Measurements from ENCODE around the gene YAP1.

Gene YAP1

GRCh38 chr11:102188488-102188887 lies 78.2 kb downstream of the YAP1 start:
- no CpG with 5 or more reads among the region's 5 CpGs for WGBS (ENCODE audit: extremely low coverage, insufficient coverage, low lambda C conversion rate)
- DNase-seq: no peak
- H2BK5ac ChIP-seq (ENCODE audit: low read length): no peak overlapping the region
- peaks cover 4% of the 10 kb centered on the region for H3K4me1 ChIP-seq (ENCODE audit: control insufficient read depth, low read depth, low read length)
- H3K4me2 ChIP-seq (ENCODE audit: low read length): no peak overlapping the region
- H3K23ac ChIP-seq (ENCODE audit: low read length): no peak overlapping the region
- no peak overlapping the region for H4K8ac ChIP-seq (ENCODE audit: low read depth, low read length)
- no peak overlapping the region for H2BK15ac ChIP-seq (replicated peaks; ENCODE audit: low read depth)
- peaks cover 6% of the 10 kb centered on the region for H3K79me1 ChIP-seq (ENCODE audit: low read length)
- no peak overlapping the region for H3K4ac ChIP-seq (ENCODE audit: low read depth, low read length)
- no peak overlapping the region for H3K27ac ChIP-seq (ENCODE audit: low read depth, low read length)
- no peak overlapping the region for H2AK5ac ChIP-seq (ENCODE audit: low read length)
- no peaks in the 10 kb centered on the region for H3K36me3 ChIP-seq (ENCODE audit: control insufficient read depth, insufficient read depth, low read length)
- H2BK120ac ChIP-seq (ENCODE audit: low read depth, low read length): no peak overlapping the region
- H3K27me3 ChIP-seq (ENCODE audit: insufficient read depth, low read length, poor library complexity): no peaks in the 10 kb centered on the region
- H3K56ac ChIP-seq (ENCODE audit: low read length): no peak overlapping the region
- no peak overlapping the region for H3K9ac ChIP-seq (ENCODE audit: low read length)
- no peak overlapping the region for H4K5ac ChIP-seq (ENCODE audit: low read length)
- H3K79me2 ChIP-seq (ENCODE audit: control insufficient read depth, insufficient read depth, low read length): no peaks in the 10 kb centered on the region
- H3K4me3 ChIP-seq (ENCODE audit: low read length): no peak overlapping the region
- no peak overlapping the region for H3K18ac ChIP-seq (ENCODE audit: low read length)

DNA sequence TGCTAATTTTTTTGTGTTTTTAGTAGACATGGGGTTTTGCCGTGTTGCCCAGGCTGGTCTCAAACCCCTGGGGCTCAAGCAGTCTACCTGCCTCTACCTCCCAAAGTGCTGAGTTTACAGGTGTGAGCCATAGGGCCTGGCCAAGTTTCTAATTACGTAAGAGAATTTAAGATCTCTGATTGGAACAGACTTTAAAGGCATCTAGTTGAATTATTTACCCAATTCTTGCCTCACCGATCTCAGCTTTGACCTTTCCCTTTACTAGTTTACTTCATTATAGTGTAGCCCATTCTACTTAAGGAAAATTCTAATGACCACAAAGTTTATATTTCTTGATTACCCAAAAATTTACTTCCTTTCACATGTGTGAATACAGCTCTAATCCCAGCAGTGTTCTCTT lies 81.6 kb downstream of the YAP1 start:
- no peaks in the 10 kb centered on the region for H3K4me1 ChIP-seq (ENCODE audit: control insufficient read depth, low read depth, low read length)
- peak overlapping the region; percentile 5 for H3K18ac ChIP-seq (ENCODE audit: low read length)
- no peaks in the 10 kb centered on the region for H3K79me2 ChIP-seq (ENCODE audit: control insufficient read depth, insufficient read depth, low read length)
- no peak overlapping the region for H3K9ac ChIP-seq (ENCODE audit: low read length)
- H3K56ac ChIP-seq (ENCODE audit: low read length): no peak overlapping the region
- H3K4ac ChIP-seq (ENCODE audit: low read depth, low read length): no peak overlapping the region
- no peak for DNase-seq
- WGBS (ENCODE audit: extremely low coverage, insufficient coverage, low lambda C conversion rate): no CpG with 5 or more reads among the region's 3 CpGs
- peaks cover 6% of the 10 kb centered on the region for H3K79me1 ChIP-seq (ENCODE audit: low read length)
- H3K27me3 ChIP-seq (ENCODE audit: insufficient read depth, low read length, poor library complexity): no peaks in the 10 kb centered on the region
- no peak overlapping the region for H4K5ac ChIP-seq (ENCODE audit: low read length)
- H2AK5ac ChIP-seq (ENCODE audit: low read length): no peak overlapping the region
- H2BK120ac ChIP-seq (ENCODE audit: low read depth, low read length): no peak overlapping the region
- no peak overlapping the region for H2BK5ac ChIP-seq (ENCODE audit: low read length)
- no peak overlapping the region for H2BK15ac ChIP-seq (replicated peaks; ENCODE audit: low read depth)
- no peak overlapping the region for H4K8ac ChIP-seq (ENCODE audit: low read depth, low read length)
- H3K4me2 ChIP-seq (ENCODE audit: low read length): no peak overlapping the region
- H3K27ac ChIP-seq (ENCODE audit: low read depth, low read length): no peak overlapping the region
- H3K36me3 ChIP-seq (ENCODE audit: control insufficient read depth, insufficient read depth, low read length): no peaks in the 10 kb centered on the region
- H3K4me3 ChIP-seq (ENCODE audit: low read length): no peak overlapping the region
- no peak overlapping the region for H3K23ac ChIP-seq (ENCODE audit: low read length)

DNA sequence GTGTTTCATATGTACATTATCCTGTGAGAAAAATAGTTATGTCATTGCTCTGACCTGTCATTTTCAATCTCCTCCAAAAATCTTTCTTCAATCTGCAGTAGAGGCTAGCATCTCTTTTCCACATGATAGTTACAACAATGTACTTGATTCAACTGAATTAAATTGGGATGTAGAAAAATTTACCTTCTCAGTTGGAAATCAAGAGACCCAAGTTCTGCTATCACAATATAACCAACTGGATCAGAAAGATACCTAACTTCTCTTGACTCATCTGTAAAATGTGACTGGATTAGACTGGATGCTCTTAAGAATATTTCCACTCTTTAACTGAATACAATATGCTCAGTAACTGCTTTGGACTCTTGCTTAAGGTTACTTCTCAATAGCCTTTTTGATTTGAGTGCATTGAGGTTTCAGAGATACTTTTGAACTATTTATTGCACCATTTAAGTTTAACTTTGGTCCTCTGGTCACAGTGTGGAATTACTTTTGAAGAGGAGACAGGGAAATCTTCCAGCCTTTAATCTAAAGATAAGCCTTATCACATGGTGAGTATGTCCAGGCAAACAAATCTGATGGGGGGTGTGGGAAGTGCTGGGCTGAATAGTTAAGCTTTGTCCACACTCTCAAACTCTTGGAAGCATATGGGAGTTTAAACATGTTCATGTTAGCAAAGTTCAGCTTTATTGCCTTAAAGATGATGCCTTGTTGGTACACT lies 82.3 kb downstream of the YAP1 start:
- H3K4me1 ChIP-seq (ENCODE audit: control insufficient read depth, low read depth, low read length): no peaks in the 10 kb centered on the region
- H2BK120ac ChIP-seq (ENCODE audit: low read depth, low read length): no peak overlapping the region
- no peak overlapping the region for H3K23ac ChIP-seq (ENCODE audit: low read length)
- DNase-seq: peak; percentile 77
- H2BK15ac ChIP-seq (replicated peaks; ENCODE audit: low read depth): no peak overlapping the region
- H3K4me2 ChIP-seq (ENCODE audit: low read length): no peak overlapping the region
- peaks cover 6% of the 10 kb centered on the region for H3K79me1 ChIP-seq (ENCODE audit: low read length)
- H4K5ac ChIP-seq (ENCODE audit: low read length): no peak overlapping the region
- H2AK5ac ChIP-seq (ENCODE audit: low read length): no peak overlapping the region
- H4K8ac ChIP-seq (ENCODE audit: low read depth, low read length): no peak overlapping the region
- H3K27me3 ChIP-seq (ENCODE audit: insufficient read depth, low read length, poor library complexity): no peaks in the 10 kb centered on the region
- H3K27ac ChIP-seq (ENCODE audit: low read depth, low read length): no peak overlapping the region
- H3K4me3 ChIP-seq (ENCODE audit: low read length): no peak overlapping the region
- no peak overlapping the region for H3K4ac ChIP-seq (ENCODE audit: low read depth, low read length)
- no peak overlapping the region for H3K56ac ChIP-seq (ENCODE audit: low read length)
- no peak overlapping the region for H2BK5ac ChIP-seq (ENCODE audit: low read length)
- H3K9ac ChIP-seq (ENCODE audit: low read length): no peak overlapping the region
- H3K79me2 ChIP-seq (ENCODE audit: control insufficient read depth, insufficient read depth, low read length): no peaks in the 10 kb centered on the region
- no peaks in the 10 kb centered on the region for H3K36me3 ChIP-seq (ENCODE audit: control insufficient read depth, insufficient read depth, low read length)
- no peak overlapping the region for H3K18ac ChIP-seq (ENCODE audit: low read length)

DNA sequence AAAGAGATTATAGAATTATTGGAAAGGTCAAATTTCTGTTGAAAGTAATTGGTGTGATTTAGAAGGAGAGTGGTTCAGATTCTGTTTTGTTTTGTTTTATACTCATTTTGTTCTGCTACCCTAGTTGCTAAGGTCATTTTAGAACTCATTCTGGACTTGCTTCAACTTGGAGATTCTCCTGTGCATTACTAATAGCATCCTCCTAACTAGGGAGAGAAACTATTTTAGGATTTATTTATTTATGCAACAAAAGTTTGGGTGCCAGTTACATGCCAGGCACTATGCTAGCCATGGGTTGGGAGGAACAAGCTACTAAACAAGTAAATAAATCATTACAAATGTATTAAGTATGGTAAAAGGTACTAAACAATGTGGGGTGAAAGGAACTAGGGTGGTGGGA lies 84.0 kb downstream of the YAP1 start:
- Histone ChIP-seq H2BK15ac (replicated peaks; ENCODE audit: low read depth) (no peak overlapping the region), H3K4me3 (ENCODE audit: low read length) (no peak overlapping the region), H3K36me3 (ENCODE audit: control insufficient read depth, insufficient read depth, low read length) (no peaks in the 10 kb centered on the region)

GRCh38 chr11:102194990-102195389 lies 84.7 kb downstream of the YAP1 start:
- no peak overlapping the region for H3K18ac ChIP-seq (ENCODE audit: low read length)
- no peak overlapping the region for H3K23ac ChIP-seq (ENCODE audit: low read length)
- no peak overlapping the region for H3K27ac ChIP-seq (ENCODE audit: low read depth, low read length)
- no peak for DNase-seq
- no peaks in the 10 kb centered on the region for H3K27me3 ChIP-seq (ENCODE audit: insufficient read depth, low read length, poor library complexity)
- no peak overlapping the region for H3K4me2 ChIP-seq (ENCODE audit: low read length)
- no peak overlapping the region for H3K56ac ChIP-seq (ENCODE audit: low read length)
- no peak overlapping the region for H2BK5ac ChIP-seq (ENCODE audit: low read length)
- no peak overlapping the region for H3K4ac ChIP-seq (ENCODE audit: low read depth, low read length)
- H3K36me3 ChIP-seq (ENCODE audit: control insufficient read depth, insufficient read depth, low read length): no peaks in the 10 kb centered on the region
- no peak overlapping the region for H3K9ac ChIP-seq (ENCODE audit: low read length)
- H3K79me1 ChIP-seq (ENCODE audit: low read length): peaks cover 4% of the 10 kb centered on the region
- no peak overlapping the region for H2BK120ac ChIP-seq (ENCODE audit: low read depth, low read length)
- H3K79me2 ChIP-seq (ENCODE audit: control insufficient read depth, insufficient read depth, low read length): no peaks in the 10 kb centered on the region
- H2BK15ac ChIP-seq (replicated peaks; ENCODE audit: low read depth): no peak overlapping the region
- H4K8ac ChIP-seq (ENCODE audit: low read depth, low read length): no peak overlapping the region
- H3K4me1 ChIP-seq (ENCODE audit: control insufficient read depth, low read depth, low read length): no peaks in the 10 kb centered on the region
- WGBS (ENCODE audit: extremely low coverage, insufficient coverage, low lambda C conversion rate): no CpG with 5 or more reads among the region's 1 CpG
- H4K5ac ChIP-seq (ENCODE audit: low read length): no peak overlapping the region
- H2AK5ac ChIP-seq (ENCODE audit: low read length): no peak overlapping the region
- no peak overlapping the region for H3K4me3 ChIP-seq (ENCODE audit: low read length)

More for the DNA sequence above, 84.0 kb downstream of the YAP1 start:
- Histone ChIP-seq H2BK5ac (ENCODE audit: low read length) (no peak overlapping the region), H3K4ac (ENCODE audit: low read depth, low read length) (no peak overlapping the region), H2BK120ac (ENCODE audit: low read depth, low read length) (no peak overlapping the region), H3K18ac (ENCODE audit: low read length) (no peak overlapping the region), H3K4me2 (ENCODE audit: low read length) (no peak overlapping the region), H3K27ac (ENCODE audit: low read depth, low read length) (no peak overlapping the region), H3K9ac (ENCODE audit: low read length) (no peak overlapping the region), H3K27me3 (ENCODE audit: insufficient read depth, low read length, poor library complexity) (no peaks in the 10 kb centered on the region), H3K79me2 (ENCODE audit: control insufficient read depth, insufficient read depth, low read length) (no peaks in the 10 kb centered on the region), H3K23ac (ENCODE audit: low read length) (no peak overlapping the region), H3K56ac (ENCODE audit: low read length) (no peak overlapping the region), H3K79me1 (ENCODE audit: low read length) (peaks cover 4% of the 10 kb centered on the region), H2AK5ac (ENCODE audit: low read length) (no peak overlapping the region), H3K4me1 (ENCODE audit: control insufficient read depth, low read depth, low read length) (no peaks in the 10 kb centered on the region), H4K5ac (ENCODE audit: low read length) (no peak overlapping the region), H4K8ac (ENCODE audit: low read depth, low read length) (no peak overlapping the region)
- DNase-seq: no peak

DNA sequence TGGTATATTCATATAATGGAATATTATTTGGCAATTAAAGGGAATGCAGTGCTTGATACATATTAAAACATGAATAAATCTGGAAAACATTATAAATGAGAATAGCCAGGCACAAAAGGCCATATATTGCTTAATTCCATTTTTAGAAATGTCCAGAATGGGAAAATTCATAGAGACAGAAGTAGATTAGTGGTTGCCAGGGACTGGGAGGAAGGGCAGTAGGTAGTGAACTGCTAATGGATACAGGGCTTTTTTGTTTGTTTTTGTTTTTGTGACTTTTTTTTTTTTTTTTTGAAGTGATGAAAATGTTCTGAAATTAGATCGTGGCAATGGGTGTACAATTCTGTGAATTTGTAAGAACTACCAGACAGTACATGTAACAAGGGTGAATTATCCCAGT lies 86.1 kb downstream of the YAP1 start:
- no peak overlapping the region for H3K4ac ChIP-seq (ENCODE audit: low read depth, low read length)
- H3K36me3 ChIP-seq (ENCODE audit: control insufficient read depth, insufficient read depth, low read length): no peaks in the 10 kb centered on the region
- no peak overlapping the region for H2BK5ac ChIP-seq (ENCODE audit: low read length)
- no peak overlapping the region for H3K4me3 ChIP-seq (ENCODE audit: low read length)
- H4K8ac ChIP-seq (ENCODE audit: low read depth, low read length): no peak overlapping the region
- DNase-seq: no peak
- no peak overlapping the region for H2AK5ac ChIP-seq (ENCODE audit: low read length)
- no peak overlapping the region for H2BK120ac ChIP-seq (ENCODE audit: low read depth, low read length)
- no peaks in the 10 kb centered on the region for H3K79me2 ChIP-seq (ENCODE audit: control insufficient read depth, insufficient read depth, low read length)
- no peak overlapping the region for H3K9ac ChIP-seq (ENCODE audit: low read length)
- H3K18ac ChIP-seq (ENCODE audit: low read length): no peak overlapping the region
- H3K27ac ChIP-seq (ENCODE audit: low read depth, low read length): no peak overlapping the region
- H3K4me1 ChIP-seq (ENCODE audit: control insufficient read depth, low read depth, low read length): no peaks in the 10 kb centered on the region
- H3K27me3 ChIP-seq (ENCODE audit: insufficient read depth, low read length, poor library complexity): no peaks in the 10 kb centered on the region
- no peak overlapping the region for H2BK15ac ChIP-seq (replicated peaks; ENCODE audit: low read depth)
- WGBS (ENCODE audit: extremely low coverage, insufficient coverage, low lambda C conversion rate): no CpG with 5 or more reads among the region's 1 CpG
- peaks cover 2% of the 10 kb centered on the region for H3K79me1 ChIP-seq (ENCODE audit: low read length)
- H3K56ac ChIP-seq (ENCODE audit: low read length): no peak overlapping the region
- no peak overlapping the region for H3K23ac ChIP-seq (ENCODE audit: low read length)
- H4K5ac ChIP-seq (ENCODE audit: low read length): no peak overlapping the region
- H3K4me2 ChIP-seq (ENCODE audit: low read length): no peak overlapping the region
